ENCODE data around the gene TLR3. TPM values are rescaled to one million over a fixed set of nuclear protein-coding genes. Genes with fewer than 3 reads are reported as not detected.
A peak's percentile ranks its signal among the peaks of the same experiment; 100 is the strongest.

TLR3 gene
- total and polyA plus RNA-seq, 2 donors (not counting 3 experiments of a cell fraction or from before 2014, with no cell fraction given) = 1.6 to 5.2 TPM

DNA sequence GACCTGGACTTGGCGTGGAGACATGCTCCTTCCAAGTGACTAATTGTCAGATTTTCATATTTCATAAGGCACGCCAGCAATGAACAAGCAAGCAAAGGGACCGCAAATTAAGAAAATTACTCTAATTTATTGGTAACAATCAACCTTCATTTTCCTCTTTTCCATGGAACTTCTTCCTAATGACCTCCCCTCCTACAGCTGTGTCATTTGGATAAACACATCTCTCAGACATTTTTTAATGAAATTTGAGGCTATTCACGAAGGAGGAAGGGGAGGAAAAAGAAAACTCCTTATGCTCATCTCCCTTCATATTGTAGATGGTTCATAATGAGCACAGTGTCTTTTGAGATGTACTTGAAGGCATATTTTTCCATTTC, 38.6 kb upstream of the TLR3 start:
- CTCF ChIA-PET = interaction anchor here (0.7 to 2.8 kb wide), 7 partner anchors 8 to 433 kb away, joined by 3 to 30 read pairs (median 8); no protein-coding TSS in a partner anchor
- Histone ChIP-seq H4K20me1 (replicated peaks; ENCODE audit: control insufficient read depth, extremely low read depth, insufficient read depth, low read length) (no peaks in the 10 kb centered on the region), H3K27me3 (ENCODE audit: control insufficient read depth in 2 of 2, insufficient read depth in 2 of 2, low read length in 2 of 2) (no peaks in the 10 kb centered on the region), H3K4me3 (replicated peaks in 1 of 3; ENCODE audit: insufficient read depth in 1 of 3, low read depth in 1 of 3, low read length in 3 of 3) (no peak overlapping the region), H3K4me1 (ENCODE audit: control insufficient read depth, extremely low read depth, insufficient read depth, low read length) (peaks cover 21% of the 10 kb centered on the region), H3K9ac (replicated peaks; ENCODE audit: extremely low read depth, insufficient read depth, low read length) (no peak overlapping the region), H3K9me1 (replicated peaks; ENCODE audit: control insufficient read depth, extremely low read depth, insufficient read depth, low read length) (no peaks in the 10 kb centered on the region), H3K27ac (ENCODE audit: insufficient read depth, low read depth, low read length) (peak overlapping the region; percentile 42), H2AFZ (ENCODE audit: low read depth, low read length) (peak overlapping the region; percentile 62), H3K4me2 (ENCODE audit: insufficient read depth, low read length) (no peak overlapping the region), H3K9me3 (replicated peaks; ENCODE audit: control insufficient read depth, insufficient read depth, low read length) (no peaks in the 10 kb centered on the region), H3K36me3 (ENCODE audit: control insufficient read depth in 2 of 2, extremely low read depth in 1 of 2, insufficient read depth in 2 of 2, low read length in 2 of 2) (no peaks in the 10 kb centered on the region), H3K79me2 (ENCODE audit: control insufficient read depth, insufficient read depth, low read length) (no peaks in the 10 kb centered on the region)
- POLR2A ChIA-PET = no interaction called here
- intact Hi-C loops (cut with micrococcal nuclease) = no loop called here
- FAIRE-seq (no peak), DNase-seq (ENCODE audit: low read depth, low spot score) (no peak)
- TF ChIP-seq MYC (IDR thresholded peaks at IDR 0.05; ENCODE audit: low read depth, low read length) (no peak), FOS (IDR thresholded peaks at IDR 0.05; ENCODE audit: borderline replicate concordance, insufficient read depth, low read length) (no peak), POLR2AphosphoS5 (IDR thresholded peaks at IDR 0.05; ENCODE audit: insufficient read depth, low read depth, low read length) (no peak), GATA2 (IDR thresholded peaks at IDR 0.05; ENCODE audit: insufficient read depth, insufficient read length, low read depth, low read length) (no peak), JUN (IDR thresholded peaks at IDR 0.05; ENCODE audit: borderline replicate concordance, insufficient read depth, insufficient read length, low read depth) (no peak), EZH2 (IDR thresholded peaks at IDR 0.05; ENCODE audit: borderline replicate concordance, low read depth, low read length, severe bottlenecking) (no peak), POLR2A (IDR thresholded peaks at IDR 0.05; ENCODE audit: low read depth, low read length) (no peak)
- TF ChIP-seq, protein P1, sequence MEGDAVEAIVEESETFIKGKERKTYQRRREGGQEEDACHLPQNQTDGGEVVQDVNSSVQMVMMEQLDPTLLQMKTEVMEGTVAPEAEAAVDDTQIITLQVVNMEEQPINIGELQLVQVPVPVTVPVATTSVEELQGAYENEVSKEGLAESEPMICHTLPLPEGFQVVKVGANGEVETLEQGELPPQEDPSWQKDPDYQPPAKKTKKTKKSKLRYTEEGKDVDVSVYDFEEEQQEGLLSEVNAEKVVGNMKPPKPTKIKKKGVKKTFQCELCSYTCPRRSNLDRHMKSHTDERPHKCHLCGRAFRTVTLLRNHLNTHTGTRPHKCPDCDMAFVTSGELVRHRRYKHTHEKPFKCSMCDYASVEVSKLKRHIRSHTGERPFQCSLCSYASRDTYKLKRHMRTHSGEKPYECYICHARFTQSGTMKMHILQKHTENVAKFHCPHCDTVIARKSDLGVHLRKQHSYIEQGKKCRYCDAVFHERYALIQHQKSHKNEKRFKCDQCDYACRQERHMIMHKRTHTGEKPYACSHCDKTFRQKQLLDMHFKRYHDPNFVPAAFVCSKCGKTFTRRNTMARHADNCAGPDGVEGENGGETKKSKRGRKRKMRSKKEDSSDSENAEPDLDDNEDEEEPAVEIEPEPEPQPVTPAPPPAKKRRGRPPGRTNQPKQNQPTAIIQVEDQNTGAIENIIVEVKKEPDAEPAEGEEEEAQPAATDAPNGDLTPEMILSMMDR (IDR thresholded peaks at IDR 0.05; ENCODE audit: extremely low read depth in 1 of 2, insufficient read depth in 1 of 2, low read depth in 1 of 2, low read length in 2 of 2) = no peak
- TF ChIP-seq, protein P2, sequence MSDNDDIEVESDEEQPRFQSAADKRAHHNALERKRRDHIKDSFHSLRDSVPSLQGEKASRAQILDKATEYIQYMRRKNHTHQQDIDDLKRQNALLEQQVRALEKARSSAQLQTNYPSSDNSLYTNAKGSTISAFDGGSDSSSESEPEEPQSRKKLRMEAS (IDR thresholded peaks at IDR 0.05; ENCODE audit: insufficient read depth, insufficient read length) = no peak
- dilution Hi-C loops (cut with MboI; ENCODE audit: extremely low pct_ligation_motif_present, low sequenced_read_pairs) = loop anchor here (25.0 kb wide), 1 partner anchor 393 kb away; no protein-coding TSS in a partner anchor
- no TSS peak for BruUV-seq (replicated peaks)
